K562 (cell line): ENCODE results near the gene UBE2D3. TPM values are rescaled to one million over a fixed set of nuclear protein-coding genes. Genes with fewer than 3 reads are reported as not detected.

ENCODE experiments used
- ATF3 ChIP-seq, 2 experiments: fragments of 450-650 bp in 1 of 2; sonication (generic) in 1 of 2; formaldehyde crosslinking in 1 of 2; IDR thresholded peaks in 1 of 2; conservative IDR thresholded peaks in 1 of 2; 2 replicates each; pipeline versions ENCODE4 v1.6.1 to v1.8.1; 2016 to 2023; ENCODE audit warnings: mild to moderate bottlenecking in 2 of 2, moderate library complexity in 2 of 2, inconsistent platforms in 1 of 2, missing genetic modification reagents in 1 of 2
- EWSR1 ChIP-seq: fragments of 450-650 bp; IDR thresholded peaks from 2 replicates; pipeline ENCODE4 v1.6.1; 2018; ENCODE audit warnings: borderline replicate concordance, mild to moderate bottlenecking, low read depth, moderate library complexity; ENCODE audit not compliant: partially characterized antibody
- HDAC1 ChIP-seq, 2 experiments: fragments of 450-650 bp; IDR thresholded peaks; 2 replicates each; pipeline ENCODE4 v1.6.1; 2016 to 2017; ENCODE audit warnings: inconsistent platforms in 1 of 2, mild to moderate bottlenecking in 1 of 2, moderate library complexity in 1 of 2
- HSF4 ChIP-seq: fragments of 250-450 bp; sonication (Bioruptor Pico); IDR thresholded peaks from 2 replicates; pipeline ENCODE4 v2.1.2; 2022; ENCODE audit warnings: mild to moderate bottlenecking, moderate library complexity, borderline replicate concordance
- JUN ChIP-seq, 2 experiments: sonication (generic) in 1 of 2; formaldehyde crosslinking in 1 of 2; IDR thresholded peaks; 2 replicates each; pipeline versions ENCODE4 v1.6.1 to v1.8.0; 2012 to 2022; ENCODE audit warnings: borderline replicate concordance in 2 of 2, mild to moderate bottlenecking in 2 of 2, improper control_type of control experiment in 1 of 2, low read depth in 1 of 2, low read length in 1 of 2, missing genetic modification reagents in 1 of 2
- KAT2B ChIP-seq: IDR thresholded peaks from one replicate; pipeline ENCODE4 v1.6.1; 2012; ENCODE audit warnings: low read depth, mild to moderate bottlenecking, control low read depth, inconsistent platforms, low read length, moderate library complexity
- NFIC ChIP-seq: fragments of 450-650 bp; IDR thresholded peaks from 2 replicates; pipeline ENCODE4 v1.6.1; 2017; ENCODE audit warnings: mild to moderate bottlenecking, inconsistent platforms
- PKNOX1 ChIP-seq: fragments of 450-650 bp; IDR thresholded peaks from 2 replicates; pipeline ENCODE4 v1.6.1; 2016
- PREB ChIP-seq: sonication (generic); formaldehyde crosslinking; IDR thresholded peaks from 2 replicates; pipeline ENCODE4 v1.8.1; 2023; ENCODE audit warnings: mild to moderate bottlenecking, missing genetic modification reagents
- SAFB2 ChIP-seq: fragments of 200-400 bp; formaldehyde crosslinking; IDR thresholded peaks from 2 replicates; pipeline ENCODE4 v1.6.1; 2018; ENCODE audit warnings: borderline replicate concordance, low read length, low read depth, moderate library complexity; ENCODE audit not compliant: severe bottlenecking
- SIRT6 ChIP-seq: IDR thresholded peaks from one replicate; pipeline ENCODE4 v1.6.1; 2012; ENCODE audit warnings: low read depth, mild to moderate bottlenecking, control low read depth, inconsistent platforms, low read length, moderate library complexity
- STAG1 ChIP-seq: sonication (generic); formaldehyde crosslinking; IDR thresholded peaks from 2 replicates; pipeline ENCODE4 v1.5.0; 2020; ENCODE audit warnings: missing genetic modification reagents, borderline replicate concordance
- STAT6 ChIP-seq: sonication (generic); formaldehyde crosslinking; IDR thresholded peaks from 2 replicates; pipeline ENCODE4 v1.8.1; 2023; ENCODE audit warnings: mild to moderate bottlenecking, missing genetic modification reagents
- TSC22D4 ChIP-seq: fragments of 450-650 bp; IDR thresholded peaks from 2 replicates; pipeline ENCODE4 v1.6.1; 2016; ENCODE audit warnings: missing genetic modification characterization, missing biosample characterization, control low read depth
- ZNF217 ChIP-seq: sonication (generic); formaldehyde crosslinking; IDR thresholded peaks from 2 replicates; pipeline ENCODE4 v1.8.0; 2022; ENCODE audit warnings: mild to moderate bottlenecking, missing genetic modification reagents
- ZNF76 ChIP-seq: fragments of 250-450 bp; sonication (Bioruptor Pico); IDR thresholded peaks from 2 replicates; pipeline ENCODE4 v1.4.0; 2020; ENCODE audit warnings: mild to moderate bottlenecking, moderate library complexity, borderline replicate concordance
- ZSCAN32 ChIP-seq: fragments of 450-650 bp; formaldehyde crosslinking; IDR thresholded peaks from 2 replicates; pipeline ENCODE4 v1.4.0; 2020; ENCODE audit warnings: mild to moderate bottlenecking, moderate library complexity
- polyA plus RNA-seq, 8 experiments: library from polyadenylated mRNA; depleted of rRNA in 4 of 8; stranded (reverse) in 5 of 8; unstranded in 3 of 8; fragments of >200 nt; fragmentation: Nextera tagmentation in 2 of 8; fragmentation: Illumina TruSeq in 1 of 8; extraction: Ambion mirVana in 2 of 8; extraction: Trizol in 1 of 8; gene quantifications; 2 replicates each; pipeline versions ENCODE4 v1.2.1 to v1.2.3, GENCODE V29; 2011 to 2014; ENCODE audit warnings: inconsistent platforms in 1 of 8, missing spikeins in 1 of 8
- total RNA-seq, 7 experiments: library from RNA; depleted of rRNA in 6 of 7; stranded (reverse); fragments of >200 nt in 6 of 7; fragmentation: Illumina TruSeq in 2 of 7; extraction: Trizol in 2 of 7; gene quantifications; 2 replicates each; pipeline versions ENCODE4 v1.2.1 to v1.2.3, GENCODE V29; 2011 to 2021; ENCODE audit warnings: low replicate concordance in 1 of 7

The UBE2D3 gene
- total and polyA plus RNA-seq, 9 of the 15 experiments (the other 6 are each of a cell fraction or from before 2014, with no cell fraction given), result 191 to 618 (median 292) TPM

GRCh38 chr4:102760645-102761295 is 66.6 kb downstream of the UBE2D3 start, which contains the start of gene MANBA (continued):
- TF ChIP-seq STAT6 (CRISPR knock-in tag) (peak; percentile 48; the same call in 1 of the 2 replicates), HDAC1 (IDR thresholded peaks at IDR 0.05) (peak in 1 of 2 experiments; percentile 57; a peak in 2 of 4 replicates), ZNF217 (no peak), SIRT6 (no peak), ZNF76 (CRISPR knock-in tag) (no peak), KAT2B (no peak), ZSCAN32 (CRISPR knock-in tag) (no peak), PKNOX1 (no peak), ATF3 (IDR thresholded peaks at IDR 0.05) (no peak), ATF3 (CRISPR knock-in tag; conservative IDR thresholded peaks at IDR 0.05) (no peak), EWSR1 (no peak), HSF4 (CRISPR knock-in tag) (no peak), JUN (IDR thresholded peaks at IDR 0.05; ENCODE audit: borderline replicate concordance, low read depth, low read length) (no peak), JUN (CRISPR knock-in tag; IDR thresholded peaks at IDR 0.05; ENCODE audit: borderline replicate concordance) (no peak), TSC22D4 (no peak), NFIC (peak; percentile 22; the same call in 1 of the 2 replicates), SAFB2 (no peak), PREB (no peak), STAG1 (CRISPR knock-in tag) (no peak)
